H9 (cell line): ENCODE data around the gene LIPH. TPM values are rescaled to one million over a fixed set of nuclear protein-coding genes. Genes with fewer than 3 reads are reported as not detected.

Experiments used
- DNase-seq: peaks from one replicate; pipeline ENCODE4 v3.0.0-alpha.2; 2017
- H2AFZ ChIP-seq: one replicate; pipeline ENCODE4 v1.6.1; 2013; ENCODE audit warnings: mild to moderate bottlenecking, low read length, control low read depth, moderate library complexity
- H2AK5ac ChIP-seq: 2 replicates; pipeline ENCODE4 v1.6.1; 2013; ENCODE audit warnings: low read length, control low read depth, mixed read lengths; ENCODE audit not compliant: insufficient read length
- H2BK120ac ChIP-seq: one replicate; pipeline ENCODE4 v1.6.1; 2013; ENCODE audit warnings: low read depth, mild to moderate bottlenecking, low read length, control low read depth, inconsistent platforms; ENCODE audit not compliant: poor library complexity, severe bottlenecking
- H2BK12ac ChIP-seq: 2 replicates; pipeline ENCODE4 v1.6.1; 2013; ENCODE audit warnings: low read length, control low read depth, mixed read lengths, low read depth; ENCODE audit not compliant: insufficient read length
- H2BK15ac ChIP-seq: 2 replicates; pipeline ENCODE4 v1.6.1; 2013; ENCODE audit warnings: low read depth, low read length, control low read depth
- H2BK20ac ChIP-seq: one replicate; pipeline ENCODE4 v1.6.1; 2013; ENCODE audit warnings: low read depth, mild to moderate bottlenecking, low read length, control low read depth, inconsistent platforms; ENCODE audit not compliant: poor library complexity, severe bottlenecking
- H2BK5ac ChIP-seq: 2 replicates; pipeline ENCODE4 v1.6.1; 2013; ENCODE audit warnings: low read length, control low read depth, mixed read lengths; ENCODE audit not compliant: insufficient read length
- H3K14ac ChIP-seq: 2 replicates; pipeline ENCODE4 v1.6.1; 2013; ENCODE audit warnings: low read length, control low read depth; ENCODE audit not compliant: insufficient read depth
- H3K18ac ChIP-seq: 2 replicates; pipeline ENCODE4 v1.6.1; 2013; ENCODE audit warnings: low read depth, mild to moderate bottlenecking, mixed read lengths, low read length, control low read depth; ENCODE audit not compliant: insufficient read length
- H3K23ac ChIP-seq: 2 replicates; pipeline ENCODE4 v1.6.1; 2013; ENCODE audit warnings: low read length, control low read depth, mixed read lengths, low read depth; ENCODE audit not compliant: insufficient read length
- H3K23me2 ChIP-seq: 2 replicates; pipeline ENCODE4 v1.6.1; 2013; ENCODE audit warnings: low read depth, mild to moderate bottlenecking, mixed read lengths, low read length, control low read depth; ENCODE audit not compliant: insufficient read length, poor library complexity, severe bottlenecking
- H3K27ac ChIP-seq: 2 replicates; pipeline ENCODE4 v1.5.1; 2013; ENCODE audit warnings: low read length, control low read depth, mixed read lengths, low read depth; ENCODE audit not compliant: insufficient read length
- H3K27me3 ChIP-seq: 2 replicates; pipeline ENCODE4 v1.6.1; 2013; ENCODE audit warnings: low read length, control low read depth, inconsistent platforms; ENCODE audit not compliant: insufficient read depth
- H3K4ac ChIP-seq: 2 replicates; pipeline ENCODE4 v1.6.1; 2013; ENCODE audit warnings: low read depth, mild to moderate bottlenecking, control low read depth, inconsistent platforms, low read length, moderate library complexity
- H3K4me1 ChIP-seq: 2 replicates; pipeline ENCODE4 v1.6.1; 2013; ENCODE audit warnings: low read length, control low read depth, inconsistent platforms; ENCODE audit not compliant: insufficient read depth
- H3K4me2 ChIP-seq: 2 replicates; pipeline ENCODE4 v1.6.1; 2013; ENCODE audit warnings: low read length, control low read depth, mixed read lengths; ENCODE audit not compliant: insufficient read length, insufficient read depth
- H3K56ac ChIP-seq: 2 replicates; pipeline ENCODE4 v1.6.1; 2013; ENCODE audit warnings: low read depth, mild to moderate bottlenecking, mixed read lengths, low read length, control low read depth; ENCODE audit not compliant: insufficient read length
- H3K79me1 ChIP-seq: 2 replicates; pipeline ENCODE4 v1.6.1; 2013; ENCODE audit warnings: low read depth, mild to moderate bottlenecking, moderate library complexity, low read length, control low read depth, inconsistent platforms; ENCODE audit not compliant: insufficient read depth, poor library complexity, severe bottlenecking
- H3K79me2 ChIP-seq: 2 replicates; pipeline ENCODE4 v1.6.1; 2013; ENCODE audit warnings: low read length, control low read depth, inconsistent platforms; ENCODE audit not compliant: insufficient read depth
- H3K9ac ChIP-seq: 2 replicates; pipeline ENCODE4 v1.6.1; 2013; ENCODE audit warnings: low read length, control low read depth, mixed read lengths; ENCODE audit not compliant: insufficient read length; ENCODE audit errors: extremely low read depth
- H3K9me3 ChIP-seq: one replicate; pipeline ENCODE4 v1.6.1; 2013; ENCODE audit warnings: low read depth, low read length, inconsistent platforms; ENCODE audit not compliant: control insufficient read depth
- H3T11ph ChIP-seq: one replicate; pipeline ENCODE4 v1.6.1; 2013; ENCODE audit warnings: mild to moderate bottlenecking, low read length, control low read depth, inconsistent platforms
- H4K20me1 ChIP-seq: one replicate; pipeline ENCODE4 v1.6.1; 2013; ENCODE audit not compliant: control insufficient read depth, insufficient read length, insufficient read depth
- H4K5ac ChIP-seq: 2 replicates; pipeline ENCODE4 v1.6.1; 2013; ENCODE audit warnings: low read depth, mild to moderate bottlenecking, mixed read lengths, low read length, control low read depth; ENCODE audit not compliant: insufficient read length
- H4K8ac ChIP-seq: replicated peaks from 2 replicates; pipeline ENCODE4 v1.6.1; 2013; ENCODE audit warnings: low read length, control low read depth, mixed read lengths, low read depth; ENCODE audit not compliant: insufficient read length
- H4K91ac ChIP-seq: 2 replicates; pipeline ENCODE4 v1.6.1; 2013; ENCODE audit warnings: low read depth, mild to moderate bottlenecking, moderate library complexity, mixed read lengths, low read length, control low read depth; ENCODE audit not compliant: insufficient read length
- H3K27ac Mint-ChIP-seq, 3 experiments: 2 replicates in 2 of 3; 3 replicates in 1 of 3; pipeline ENCODE4 v1.8.0; 2020 to 2021; ENCODE audit warnings: mixed read lengths in 3 of 3, mild to moderate bottlenecking in 1 of 3, moderate library complexity in 1 of 3
- H3K27me3 Mint-ChIP-seq: 2 replicates; pipeline ENCODE4 v1.8.0; 2021; ENCODE audit warnings: low read depth, mild to moderate bottlenecking, moderate library complexity, mixed read lengths
- H3K36me3 Mint-ChIP-seq, 3 experiments: 2 replicates in 2 of 3; 3 replicates in 1 of 3; pipeline ENCODE4 v1.8.0; 2020 to 2021; ENCODE audit warnings: low read depth in 3 of 3, mixed read lengths in 3 of 3; ENCODE audit not compliant: insufficient read depth in 1 of 3
- H3K4me1 Mint-ChIP-seq, 2 experiments: 2 replicates each; pipeline ENCODE4 v1.8.0; 2020; ENCODE audit warnings: mixed read lengths in 2 of 2
- H3K4me3 Mint-ChIP-seq, 2 experiments: 2 replicates in 1 of 2; 3 replicates in 1 of 2; pipeline ENCODE4 v1.8.0; 2020 to 2021; ENCODE audit warnings: mild to moderate bottlenecking in 2 of 2, mixed read lengths in 2 of 2, moderate library complexity in 1 of 2
- H3K9me3 Mint-ChIP-seq, 2 experiments: 2 replicates in 1 of 2; 3 replicates in 1 of 2; pipeline ENCODE4 v1.8.0; 2020; ENCODE audit warnings: mild to moderate bottlenecking in 2 of 2, mixed read lengths in 2 of 2, moderate library complexity in 1 of 2
- CTCF ChIP-seq: fragments of 200-600 bp; sonication (generic); conservative IDR thresholded peaks from 3 replicates; pipeline ENCODE4 v1.8.0; 2021; ENCODE audit warnings: antibody characterized with exemption, mild to moderate bottlenecking
- WGBS: extraction: QIAGEN DNeasy Blood & Tissue Kit; methylation state at CpG from one replicate; pipeline ENCODE4 v1.1.7; 2013; ENCODE audit warnings: missing lambda C conversion rate, low lambda C conversion rate, mixed read lengths; ENCODE audit not compliant: insufficient read length; ENCODE audit errors: extremely low coverage; 5-methylcytosine and 5-hydroxymethylcytosine counted together
- total RNA-seq: library from RNA; stranded (reverse); gene quantifications from 2 replicates; pipeline ENCODE4 v1.2.1, GENCODE V29; 2021

Gene LIPH
- total RNA-seq, 1 experiment from 2014 or later = 0.17 TPM

- no peak overlapping the region for H2AK5ac ChIP-seq
- Mint-ChIP-seq H3K36me3 (peaks cover 4 to 48% (median 27%) of the 10 kb centered on the region in 3 experiments; a peak in 6 of 7 replicates), H3K9me3 (no peaks in the 10 kb centered on the region), H3K27ac (peak overlapping the region in 1 of 3 experiments; percentile 58; a peak in 2 of 7 replicates), H3K4me1 (no peaks in the 10 kb centered on the region), H3K4me3 (no peak overlapping the region), H3K27me3 (no peaks in the 10 kb centered on the region)
- no peak overlapping the region for H3K9ac ChIP-seq
- no peak overlapping the region for H3K27ac ChIP-seq
- H4K91ac ChIP-seq = no peak overlapping the region
- no peak overlapping the region for H2BK120ac ChIP-seq
- no peak overlapping the region for H3K23ac ChIP-seq
- no CpG with 5 or more reads among the region's 4 CpGs for WGBS
- no peak overlapping the region for H2AFZ ChIP-seq
- H3K56ac ChIP-seq = no peak overlapping the region
- no peaks in the 10 kb centered on the region for H3K79me1 ChIP-seq
- H3K4me1 ChIP-seq = no peaks in the 10 kb centered on the region
- H2BK15ac ChIP-seq = no peak overlapping the region
- H3K9me3 ChIP-seq = no peaks in the 10 kb centered on the region
- no peak overlapping the region for H2BK5ac ChIP-seq
- no peak for TF ChIP-seq CTCF
- no peak overlapping the region for H3K18ac ChIP-seq
- H4K8ac ChIP-seq = no peak overlapping the region
- no peak overlapping the region for H3K4me2 ChIP-seq
- H4K5ac ChIP-seq = no peak overlapping the region
- H3K27me3 ChIP-seq = no peaks in the 10 kb centered on the region
- no peaks in the 10 kb centered on the region for H4K20me1 ChIP-seq
- no peak overlapping the region for H3K14ac ChIP-seq
- H3K4ac ChIP-seq = no peak overlapping the region
- DNase-seq = no peak
- no peak overlapping the region for H3T11ph ChIP-seq
- H2BK20ac ChIP-seq = no peak overlapping the region
- no peak overlapping the region for H2BK12ac ChIP-seq
- peaks cover 6% of the 10 kb centered on the region; the same call in 1 of the 2 replicates for H3K79me2 ChIP-seq
- no peaks in the 10 kb centered on the region for H3K23me2 ChIP-seq
Observed at GRCh38 chr3:185595526-185595925, 43.1 kb upstream of the LIPH start.
